HG03432 (cell line): Measurements from ENCODE around the gene SERPINF2.
"Not testable (repeated sequence)": the region's sequence is repeated elsewhere in the genome, so short reads cannot be mapped to it uniquely, and the experiment has no call there.

ENCODE experiments used
- ATAC-seq: cut with Tn5 transposase; IDR thresholded peaks from one replicate; pipeline ENCODE4 v1.9.1; 2021; ENCODE audit warnings: mild to moderate bottlenecking, moderate library complexity; ENCODE audit not compliant: unreplicated experiment

SERPINF2 gene

GRCh38 chr17:1742371-1743087 is at the start of gene SERPINF2:
Gene SERPINF2, plus strand, starts transcription at chr17:1742871. Its CDS starts 2,125 bp downstream, at chr17:1744996.
- ATAC-seq, result no peak

- ATAC-seq, result no peak
Measured at GRCh38 chr17:1693339-1693738, 49.3 kb upstream of the SERPINF2 start.

GRCh38 chr17:1695365-1695764 is 47.3 kb upstream of the SERPINF2 start:
- ATAC-seq, result no peak

GRCh38 chr17:1697681-1698080 is 45.0 kb upstream of the SERPINF2 start:
- ATAC-seq, result no peak

- not testable (repeated sequence) for ATAC-seq
Measured at GRCh38 chr17:1699891-1700290, 42.8 kb upstream of the SERPINF2 start.

GRCh38 chr17:1703063-1703462 is 39.6 kb upstream of the SERPINF2 start:
- ATAC-seq, result no peak

GRCh38 chr17:1705004-1705403 is 37.7 kb upstream of the SERPINF2 start:
- ATAC-seq, result no peak

GRCh38 chr17:1707107-1707506 is 35.6 kb upstream of the SERPINF2 start:
- ATAC-seq, result no peak

- ATAC-seq, result not testable (repeated sequence)
Measured at GRCh38 chr17:1708791-1709346, 33.8 kb upstream of the SERPINF2 start.

GRCh38 chr17:1709403-1709951 is 33.2 kb upstream of the SERPINF2 start:
- no peak for ATAC-seq

GRCh38 chr17:1709971-1710806 is 32.5 kb upstream of the SERPINF2 start, which contains the start of gene TLCD2:
Gene TLCD2, minus strand, starts transcription at chr17:1710377. Its CDS starts 135 bp downstream, at chr17:1710242.
- no peak for ATAC-seq

GRCh38 chr17:1710807-1711553 is 31.7 kb upstream of the SERPINF2 start:
- no peak for ATAC-seq

GRCh38 chr17:1711804-1712203 is 30.9 kb upstream of the SERPINF2 start:
- no peak for ATAC-seq

GRCh38 chr17:1712271-1712670 is 30.4 kb upstream of the SERPINF2 start:
- no peak for ATAC-seq

GRCh38 chr17:1713160-1713877 is 29.4 kb upstream of the SERPINF2 start:
- ATAC-seq, result no peak

GRCh38 chr17:1713878-1714426 is 28.7 kb upstream of the SERPINF2 start:
- ATAC-seq, result no peak

GRCh38 chr17:1714427-1714979 is 28.2 kb upstream of the SERPINF2 start:
- no peak for ATAC-seq

GRCh38 chr17:1714980-1715802 is 27.5 kb upstream of the SERPINF2 start:
- no peak for ATAC-seq

- ATAC-seq, result no peak
Measured at GRCh38 chr17:1715803-1716075, 26.9 kb upstream of the SERPINF2 start.
